NCI-H2196 treated with DMSO at 0.1 percent for 48 hours (cell line): ENCODE measurements around the gene TGFBR3.
A peak's percentile ranks its signal among the peaks of the same experiment; 100 is the strongest.

ENCODE experiments used
- DNase-seq: peaks from one replicate; lab custom pipeline; 2025; ENCODE audit not compliant: unreplicated experiment; lab: John Stamatoyannopoulos, UW

TGFBR3 gene

GRCh38 chr1:91885716-91886506, at the start of gene TGFBR3:
Gene TGFBR3 (minus strand): TSS chr1:91886151. CDS start chr1:91861531, 24,620 bp downstream.
- DNase-seq = peak; percentile 74

GRCh38 chr1:91929250-91929649, 43.3 kb upstream of the TGFBR3 start:
- DNase-seq = no peak

- DNase-seq = no peak
Observed at GRCh38 chr1:91928026-91928425, 42.1 kb upstream of the TGFBR3 start.

- no peak for DNase-seq
Observed at GRCh38 chr1:91925644-91926435, 39.9 kb upstream of the TGFBR3 start.

GRCh38 chr1:91924146-91924545, 38.2 kb upstream of the TGFBR3 start:
- DNase-seq = no peak

GRCh38 chr1:91919962-91920361, 34.0 kb upstream of the TGFBR3 start:
- no peak for DNase-seq

GRCh38 chr1:91916811-91917460, 31.0 kb upstream of the TGFBR3 start:
- DNase-seq = no peak

- DNase-seq = no peak
Observed at GRCh38 chr1:91916046-91916445, 30.1 kb upstream of the TGFBR3 start.

- no peak for DNase-seq
Observed at GRCh38 chr1:91913018-91913417, 27.1 kb upstream of the TGFBR3 start.

GRCh38 chr1:91912266-91912665, 26.3 kb upstream of the TGFBR3 start:
- DNase-seq = no peak

GRCh38 chr1:91901231-91901630, 15.3 kb upstream of the TGFBR3 start:
- no peak for DNase-seq

- no peak for DNase-seq
Observed at GRCh38 chr1:91900562-91900961, 14.6 kb upstream of the TGFBR3 start.

- no peak for DNase-seq
Observed at GRCh38 chr1:91897016-91897415, 11.1 kb upstream of the TGFBR3 start.

GRCh38 chr1:91895832-91896556, 10.0 kb upstream of the TGFBR3 start:
- DNase-seq = no peak

GRCh38 chr1:91894036-91894761, 8.2 kb upstream of the TGFBR3 start:
- no peak for DNase-seq

GRCh38 chr1:91891969-91892368, 6.0 kb upstream of the TGFBR3 start:
- DNase-seq = no peak

- no peak for DNase-seq
Observed at GRCh38 chr1:91891454-91891853, 5.5 kb upstream of the TGFBR3 start.

- DNase-seq = no peak
Observed at GRCh38 chr1:91889717-91890459, 3.9 kb upstream of the TGFBR3 start.

- no peak for DNase-seq
Observed at GRCh38 chr1:91885213-91885715, 687 bp downstream of the TGFBR3 start.
